Stimulated activated CD4-positive, alpha-beta T cell treated with anti-CD3 and anti-CD28 coated beads, Interleukin-4, amount 100 ng/mL, for 24 hours (primary cell): ENCODE data around the gene TMOD2.
A peak's percentile ranks its signal among the peaks of the same experiment; 100 is the strongest.
"Not testable (repeated sequence)": the region's sequence is repeated elsewhere in the genome, so short reads cannot be mapped to it uniquely, and the experiment has no call there.

Experiments
- DNase-seq: peaks from one replicate; pipeline ENCODE4 v3.0.0-alpha.2; 2020

Gene TMOD2

GRCh38 chr15:51775967-51776816, 24.8 kb downstream of the TMOD2 start:
- DNase-seq = peak; percentile 49

GRCh38 chr15:51776952-51777569, 25.7 kb downstream of the TMOD2 start:
- peak; percentile 73 for DNase-seq

- DNase-seq = no peak
Measured at GRCh38 chr15:51780636-51781035, 29.2 kb downstream of the TMOD2 start.

- no peak for DNase-seq
Measured at GRCh38 chr15:51781506-51781905, 30.1 kb downstream of the TMOD2 start.

- no peak for DNase-seq
Measured at GRCh38 chr15:51782357-51782896, 31.0 kb downstream of the TMOD2 start.

- no peak for DNase-seq
Measured at GRCh38 chr15:51783967-51784366, 32.6 kb downstream of the TMOD2 start.

- DNase-seq = not testable (repeated sequence)
Measured at GRCh38 chr15:51787130-51787529, 35.7 kb downstream of the TMOD2 start.

GRCh38 chr15:51792474-51792873, 41.1 kb downstream of the TMOD2 start:
- not testable (repeated sequence) for DNase-seq

- no peak for DNase-seq
Measured at GRCh38 chr15:51793521-51794305, 42.3 kb downstream of the TMOD2 start.

GRCh38 chr15:51796847-51797401, 45.5 kb downstream of the TMOD2 start:
- DNase-seq = no peak

GRCh38 chr15:51798281-51798680, 46.9 kb downstream of the TMOD2 start:
- DNase-seq = no peak

- no peak for DNase-seq
Measured at GRCh38 chr15:51799282-51800252, 48.2 kb downstream of the TMOD2 start.

GRCh38 chr15:51801391-51801835, 50.0 kb downstream of the TMOD2 start:
- no peak for DNase-seq

GRCh38 chr15:51802593-51802992, 51.2 kb downstream of the TMOD2 start:
- DNase-seq = no peak

- DNase-seq = no peak
Measured at GRCh38 chr15:51803965-51804364, 52.6 kb downstream of the TMOD2 start.

- DNase-seq = no peak
Measured at GRCh38 chr15:51806123-51806522, 54.7 kb downstream of the TMOD2 start.

GRCh38 chr15:51809457-51809856, 58.1 kb downstream of the TMOD2 start:
- DNase-seq = no peak

- no peak for DNase-seq
Measured at GRCh38 chr15:51812598-51812997, 61.2 kb downstream of the TMOD2 start.

- no peak for DNase-seq
Measured at GRCh38 chr15:51814606-51815005, 63.2 kb downstream of the TMOD2 start.

- no peak for DNase-seq
Measured at GRCh38 chr15:51816611-51817010, 65.2 kb downstream of the TMOD2 start.

- no peak for DNase-seq
Measured at GRCh38 chr15:51818150-51818549, 66.8 kb downstream of the TMOD2 start.

GRCh38 chr15:51825698-51826097, 74.3 kb downstream of the TMOD2 start:
- no peak for DNase-seq
